LNCaP clone FGC (cell line): Measurements from ENCODE around the gene DNAH2.
A peak's percentile ranks its signal among the peaks of the same experiment; 100 is the strongest.

Experiments used
- DNase-seq: peaks from one replicate; pipeline ENCODE4 v3.0.0-alpha.2; 2011; ENCODE audit warnings: low read depth
- H3K4me3 ChIP-seq: 2 replicates; pipeline ENCODE4 v1.5.1; 2011; ENCODE audit warnings: mild to moderate bottlenecking, low read depth, low read length, control low read depth
- TF ChIP-seq, protein P1 (sequence below): IDR thresholded peaks from 2 replicates; pipeline ENCODE4 v1.5.1; 2012; ENCODE audit warnings: mild to moderate bottlenecking; ENCODE audit not compliant: control insufficient read depth, insufficient read depth; ENCODE audit errors: extremely low read depth

DNAH2 gene

DNA sequence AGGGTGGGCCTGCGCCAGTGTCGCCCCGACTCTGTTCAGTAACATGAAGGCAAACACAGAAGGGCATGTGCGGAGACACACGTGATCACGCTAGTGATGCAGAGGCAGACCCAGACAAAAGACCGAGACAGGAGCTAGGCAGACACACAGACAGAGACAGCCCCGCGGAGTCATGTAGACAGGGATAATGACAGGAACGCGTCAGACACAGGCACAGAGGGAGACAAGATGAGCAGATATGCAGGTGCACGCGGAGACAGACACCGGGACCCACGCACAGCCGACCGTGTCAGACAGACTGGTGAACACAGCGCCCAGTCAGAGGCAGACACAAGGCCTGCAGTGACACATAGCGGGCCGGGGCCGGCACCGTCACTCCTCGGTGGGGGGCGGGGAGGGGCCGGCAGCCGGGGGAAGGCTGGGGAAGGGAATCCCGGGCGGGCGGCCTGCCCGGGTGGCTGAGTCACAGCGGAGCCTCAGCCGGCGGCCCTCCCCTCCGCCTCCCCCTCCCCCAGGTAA is 123.9 kb downstream of the DNAH2 start:
- TF ChIP-seq, protein P1, sequence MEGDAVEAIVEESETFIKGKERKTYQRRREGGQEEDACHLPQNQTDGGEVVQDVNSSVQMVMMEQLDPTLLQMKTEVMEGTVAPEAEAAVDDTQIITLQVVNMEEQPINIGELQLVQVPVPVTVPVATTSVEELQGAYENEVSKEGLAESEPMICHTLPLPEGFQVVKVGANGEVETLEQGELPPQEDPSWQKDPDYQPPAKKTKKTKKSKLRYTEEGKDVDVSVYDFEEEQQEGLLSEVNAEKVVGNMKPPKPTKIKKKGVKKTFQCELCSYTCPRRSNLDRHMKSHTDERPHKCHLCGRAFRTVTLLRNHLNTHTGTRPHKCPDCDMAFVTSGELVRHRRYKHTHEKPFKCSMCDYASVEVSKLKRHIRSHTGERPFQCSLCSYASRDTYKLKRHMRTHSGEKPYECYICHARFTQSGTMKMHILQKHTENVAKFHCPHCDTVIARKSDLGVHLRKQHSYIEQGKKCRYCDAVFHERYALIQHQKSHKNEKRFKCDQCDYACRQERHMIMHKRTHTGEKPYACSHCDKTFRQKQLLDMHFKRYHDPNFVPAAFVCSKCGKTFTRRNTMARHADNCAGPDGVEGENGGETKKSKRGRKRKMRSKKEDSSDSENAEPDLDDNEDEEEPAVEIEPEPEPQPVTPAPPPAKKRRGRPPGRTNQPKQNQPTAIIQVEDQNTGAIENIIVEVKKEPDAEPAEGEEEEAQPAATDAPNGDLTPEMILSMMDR, result peak; percentile 23; the same call in 1 of the 2 replicates
- no peak for DNase-seq

DNA sequence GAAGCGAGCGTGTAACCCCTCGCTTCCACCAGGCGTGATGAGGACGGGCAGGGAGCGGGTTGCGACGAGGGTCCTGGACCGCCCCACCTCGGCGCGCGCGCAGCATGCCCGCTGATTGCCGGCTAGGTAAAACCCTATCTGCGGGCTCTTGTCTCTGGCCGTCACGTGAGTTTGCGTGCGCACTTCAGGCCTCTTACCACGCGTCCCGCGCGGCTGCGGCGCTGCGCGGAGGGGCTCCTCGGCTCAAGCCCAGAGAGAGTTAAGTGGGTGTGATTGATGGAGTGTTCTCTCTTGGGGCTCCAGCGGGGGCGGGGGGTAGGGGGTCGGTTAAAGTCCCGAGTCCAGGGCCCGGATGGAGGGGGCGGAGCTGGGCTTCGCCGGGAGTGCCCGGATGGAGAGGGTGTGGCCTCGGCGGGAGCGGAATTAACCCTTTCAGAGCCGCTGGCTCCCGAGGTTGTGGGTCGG is 124.4 kb downstream of the DNAH2 start:
- TF ChIP-seq, protein P1, result no peak
- H3K4me3 ChIP-seq, result peak overlapping the region; percentile 88
- no peak for DNase-seq

More for the DNA sequence above, 123.9 kb downstream of the DNAH2 start:
- H3K4me3 ChIP-seq, result peak overlapping the region; percentile 88

DNA sequence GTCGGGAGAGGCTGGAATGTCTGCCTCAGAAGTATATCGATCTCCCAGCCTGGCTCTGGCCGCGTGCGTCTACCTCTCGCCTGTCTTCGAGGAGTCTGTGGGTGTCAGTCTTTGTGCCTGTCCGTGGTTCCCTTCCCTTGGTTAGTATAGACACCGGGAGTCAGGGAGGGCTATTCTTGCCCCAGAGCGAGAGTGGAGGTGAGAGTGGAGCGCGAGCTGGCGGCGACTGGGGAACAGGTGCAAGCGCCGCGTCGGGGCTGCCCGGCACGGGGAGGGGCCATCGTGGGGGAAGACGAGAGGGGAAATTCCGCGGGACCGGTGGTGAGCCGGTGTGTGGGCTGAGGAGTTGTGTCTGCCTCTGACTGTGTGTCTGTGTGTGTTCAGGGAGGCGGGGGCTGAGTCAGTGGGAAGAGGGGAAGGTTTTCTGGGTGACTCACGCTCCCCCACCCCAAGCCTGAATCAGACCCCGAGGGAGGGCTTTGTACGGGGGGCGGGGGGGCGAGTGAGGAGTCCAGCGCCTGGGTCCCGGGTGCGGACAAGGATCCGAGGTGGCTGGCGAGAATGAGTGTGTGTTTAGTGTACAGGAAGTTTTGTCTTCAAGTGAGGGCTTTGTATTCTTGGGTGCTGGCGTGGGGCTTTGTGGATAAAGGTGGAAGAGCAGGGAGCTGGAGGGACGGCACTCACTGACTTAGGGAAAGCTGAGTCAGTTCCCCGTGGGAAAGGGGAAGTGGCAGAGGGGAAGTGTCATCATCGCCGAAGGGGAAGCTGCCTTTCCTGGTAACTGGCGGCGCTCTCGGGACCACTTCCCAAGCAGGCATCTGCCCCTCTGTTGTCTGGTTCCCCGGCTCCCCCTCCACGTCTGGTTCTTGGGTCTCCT is 125.1 kb downstream of the DNAH2 start:
- TF ChIP-seq, protein P1, result no peak
- peak overlapping the region; percentile 88 for H3K4me3 ChIP-seq
- DNase-seq, result no peak

DNA sequence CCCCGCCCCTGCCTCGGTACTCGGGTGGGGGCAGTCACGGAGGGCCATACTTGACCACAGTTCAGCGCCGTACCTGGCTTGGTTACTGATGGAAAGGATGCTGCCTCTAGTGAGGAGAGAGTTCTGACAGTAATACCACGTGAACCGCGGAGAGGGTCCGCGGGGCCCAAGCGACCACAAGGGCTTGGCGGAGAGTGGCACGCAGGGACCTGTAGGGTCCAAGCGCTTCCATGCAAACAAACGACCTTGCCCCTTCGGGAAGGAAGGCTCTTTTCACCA is 125.7 kb downstream of the DNAH2 start:
- DNase-seq, result no peak
- peak overlapping the region; percentile 88 for H3K4me3 ChIP-seq
- TF ChIP-seq, protein P1, result no peak

DNA sequence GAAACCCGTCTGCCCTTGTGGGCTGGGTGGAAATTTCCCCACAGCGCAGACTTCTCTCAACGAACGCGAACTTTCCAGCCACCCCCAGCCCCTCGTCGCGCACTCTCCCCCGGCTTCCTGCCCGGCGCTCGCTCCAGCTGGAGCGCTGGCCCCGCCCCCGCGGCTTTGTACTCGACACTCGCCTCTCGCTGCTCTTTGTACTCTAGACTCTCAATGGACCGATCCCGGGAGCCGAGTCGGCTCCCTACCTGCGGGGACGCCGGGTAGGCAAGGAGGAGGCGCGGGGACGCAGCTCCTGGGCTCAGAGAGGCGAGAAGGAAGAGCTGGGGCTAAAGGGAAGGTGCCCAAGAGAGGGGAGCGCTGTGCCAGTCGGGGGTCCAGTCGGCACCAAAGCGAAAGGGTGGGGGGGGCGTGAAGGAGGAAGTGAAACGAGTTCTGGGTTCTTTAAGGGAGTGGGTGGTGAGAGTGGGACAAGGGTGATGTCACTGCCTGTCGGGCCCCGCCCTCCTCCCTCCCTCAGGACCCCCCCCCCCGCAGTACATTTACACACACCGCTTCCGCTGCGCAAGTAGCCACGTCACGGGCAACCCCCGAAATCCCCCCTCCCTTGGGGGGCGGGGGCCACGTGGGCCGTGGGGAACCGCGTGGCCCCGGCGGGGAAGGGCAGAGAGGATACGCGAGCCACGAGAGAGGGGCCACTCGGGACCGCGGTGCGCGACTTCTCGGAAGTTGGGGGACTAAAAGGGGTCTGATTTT is 126.2 kb downstream of the DNAH2 start:
- no peak for DNase-seq
- TF ChIP-seq, protein P1, result no peak
- H3K4me3 ChIP-seq, result peak overlapping the region; percentile 88

DNA sequence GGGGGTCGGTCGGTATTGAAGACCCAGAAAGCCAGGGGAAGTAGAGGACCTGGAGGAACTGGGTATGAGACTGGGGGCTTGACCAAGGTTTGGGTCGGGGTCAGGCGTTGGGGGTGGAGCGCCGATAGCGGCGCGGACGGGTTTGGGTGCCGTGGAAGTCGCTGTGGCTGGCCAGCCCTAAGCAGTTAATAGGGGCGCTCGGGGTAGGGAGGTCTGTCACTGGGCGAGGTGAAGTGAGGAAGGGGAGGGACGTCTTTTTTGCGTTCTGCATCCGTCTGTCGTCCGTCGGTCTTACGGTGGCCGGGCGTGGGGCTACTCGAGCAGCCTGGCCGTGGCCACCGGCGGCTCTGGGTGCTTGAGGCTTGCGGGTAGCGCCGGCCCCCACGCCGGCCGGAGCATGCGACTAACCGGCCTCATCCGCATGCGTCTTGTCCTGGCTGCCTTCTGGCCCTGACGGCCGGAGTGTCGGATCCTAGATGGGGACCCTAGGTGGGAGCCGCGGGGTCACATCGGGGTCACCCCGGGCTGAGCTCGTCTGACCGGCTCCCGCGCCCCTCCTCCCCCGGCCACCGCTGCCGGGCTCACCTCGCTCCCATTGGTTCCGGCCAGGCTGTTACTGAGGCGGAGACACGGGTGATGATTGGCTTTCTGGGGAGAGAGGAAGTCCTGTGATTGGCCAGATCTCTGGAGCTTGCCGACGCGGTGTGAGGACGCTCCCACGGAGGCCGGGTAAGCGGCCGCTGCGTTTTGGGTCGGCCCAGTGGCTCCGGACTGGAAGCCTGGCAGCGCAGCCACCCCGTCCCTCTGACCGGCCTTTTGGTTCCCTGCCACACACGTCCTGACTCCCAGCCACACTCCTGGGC is 127.0 kb downstream of the DNAH2 start:
- peak overlapping the region; percentile 88 for H3K4me3 ChIP-seq

More for the DNA sequence above, 127.0 kb downstream of the DNAH2 start:
- DNase-seq, result peak; percentile 95
- TF ChIP-seq, protein P1, result no peak
